H1 (cell line): ENCODE data around the gene RALGAPA1. TPM values are rescaled to one million over a fixed set of nuclear protein-coding genes. Genes with fewer than 3 reads are reported as not detected.

Experiments used
- CTCF ChIA-PET: fragments of 300-600 bp; sonication (Branson Sonifier 250); formaldehyde crosslinking; loops from one replicate; lab custom pipeline; 2021; ENCODE audit not compliant: partially characterized antibody; lab: Charles Lee
- POLR2A ChIA-PET: fragments of 300-600 bp; sonication (Branson Sonifier 250); formaldehyde crosslinking; loops from one replicate; lab custom pipeline; 2021; ENCODE audit warnings: inconsistent platforms; ENCODE audit not compliant: partially characterized antibody; lab: Charles Lee
- DNase-seq, 2 experiments: peaks; one replicate each; pipeline versions ENCODE4 v3.0.0 to v3.0.0-alpha.2; 2010 to 2022; ENCODE audit warnings: low spot score in 2 of 2, low read depth in 1 of 2, mixed read lengths in 1 of 2
- FAIRE-seq: peaks from 2 replicates; lab custom pipeline; 2011; peaks lifted over from hg19 to GRCh38; lab: Jason Lieb, UNC
- H2AFZ ChIP-seq: 2 replicates; pipeline ENCODE4 v1.8.1; 2012; ENCODE audit warnings: low read length, inconsistent platforms
- H2AK5ac ChIP-seq: 2 replicates; pipeline ENCODE4 v1.6.1; 2013; ENCODE audit warnings: low read depth, low read length
- H2BK120ac ChIP-seq: replicated peaks from 2 replicates; pipeline ENCODE3; 2013; ENCODE audit warnings: low read depth, low read length, inconsistent platforms
- H2BK12ac ChIP-seq: 2 replicates; pipeline ENCODE4 v1.6.1; 2013; ENCODE audit warnings: low read depth, low read length
- H2BK15ac ChIP-seq: 2 replicates; pipeline ENCODE4 v1.6.1; 2013; ENCODE audit warnings: low read length
- H2BK20ac ChIP-seq: 2 replicates; pipeline ENCODE4 v1.6.1; 2013; ENCODE audit warnings: low read length
- H2BK5ac ChIP-seq: 2 replicates; pipeline ENCODE4 v1.6.1; 2013; ENCODE audit warnings: low read depth, low read length
- H3K14ac ChIP-seq: 2 replicates; pipeline ENCODE4 v1.6.1; 2013; ENCODE audit warnings: inconsistent platforms; ENCODE audit not compliant: insufficient read length
- H3K18ac ChIP-seq: 2 replicates; pipeline ENCODE4 v1.6.1; 2013; ENCODE audit warnings: low read length; ENCODE audit errors: extremely low read depth
- H3K23ac ChIP-seq: 2 replicates; pipeline ENCODE4 v1.6.1; 2013; ENCODE audit warnings: inconsistent platforms; ENCODE audit not compliant: insufficient read length
- H3K23me2 ChIP-seq: 2 replicates; pipeline ENCODE4 v1.6.1; 2013; ENCODE audit warnings: low read depth, low read length
- H3K27ac ChIP-seq: 2 replicates; pipeline ENCODE4 v1.6.1; 2011; ENCODE audit warnings: low read depth, low read length, inconsistent platforms
- H3K27me3 ChIP-seq, 4 experiments: replicated peaks in 1 of 4; 1 replicate in 1 of 4; 2 replicates in 3 of 4; pipeline versions ENCODE4 v1.6.1 to v1.8.1; 2011 to 2013; ENCODE audit warnings: low read length in 3 of 4, mild to moderate bottlenecking in 3 of 4, inconsistent platforms in 2 of 4, mixed read lengths in 2 of 4, moderate library complexity in 1 of 4; ENCODE audit not compliant: control insufficient read depth in 3 of 4, insufficient read depth in 3 of 4; ENCODE audit errors: extremely low read depth in 1 of 4
- H3K36me3 ChIP-seq, 4 experiments: 2 replicates each; pipeline versions ENCODE4 v1.6.1 to v1.8.1; 2011 to 2013; ENCODE audit warnings: mild to moderate bottlenecking in 4 of 4, low read length in 3 of 4, moderate library complexity in 2 of 4, control low read depth in 1 of 4, inconsistent platforms in 1 of 4; ENCODE audit not compliant: insufficient read depth in 4 of 4, control insufficient read depth in 2 of 4
- H3K4ac ChIP-seq: replicated peaks from 2 replicates; pipeline ENCODE3; 2013; ENCODE audit warnings: low read length, low read depth, mixed read lengths, inconsistent platforms; ENCODE audit not compliant: insufficient read length
- H3K4me1 ChIP-seq, 4 experiments: replicated peaks in 1 of 4; 1 replicate in 1 of 4; 2 replicates in 3 of 4; pipeline versions ENCODE4 v1.6.1 to v1.8.1; 2011 to 2013; ENCODE audit warnings: low read length in 3 of 4, inconsistent platforms in 2 of 4, mixed read lengths in 1 of 4; ENCODE audit not compliant: insufficient read depth in 4 of 4, control insufficient read depth in 3 of 4
- H3K4me2 ChIP-seq, 2 experiments: 2 replicates each; pipeline versions ENCODE4 v1.6.1 to v1.8.1; 2011 to 2013; ENCODE audit warnings: low read depth in 2 of 2, low read length in 2 of 2, control low read depth in 1 of 2, inconsistent platforms in 1 of 2, mild to moderate bottlenecking in 1 of 2; ENCODE audit not compliant: insufficient read depth in 1 of 2
- H3K4me3 ChIP-seq, 4 experiments: fragments of 200-600, 300-600 bp in 1 of 4; sonication (generic), shearing (Covaris generic), sonication (Bioruptor Twin) in 1 of 4; 2 replicates each; pipeline versions ENCODE4 v1.5.1 to v1.8.1; 2011 to 2016; ENCODE audit warnings: low read length in 4 of 4, low read depth in 3 of 4, control low read depth in 2 of 4, inconsistent platforms in 2 of 4, mild to moderate bottlenecking in 2 of 4, mixed read lengths in 1 of 4, moderate library complexity in 1 of 4; ENCODE audit not compliant: insufficient read depth in 2 of 4; ENCODE audit errors: extremely low read depth in 1 of 4
- H3K56ac ChIP-seq: replicated peaks from 2 replicates; pipeline ENCODE3; 2013; ENCODE audit warnings: low read depth, mild to moderate bottlenecking, mixed read lengths, low read length, inconsistent platforms; ENCODE audit not compliant: insufficient read length
- H3K79me1 ChIP-seq: 2 replicates; pipeline ENCODE4 v1.6.1; 2013; ENCODE audit warnings: low read depth, low read length, control low read depth
- H3K79me2 ChIP-seq, 2 experiments: 2 replicates each; pipeline versions ENCODE4 v1.6.1 to v1.8.1; 2012 to 2013; ENCODE audit warnings: low read length in 2 of 2, mild to moderate bottlenecking in 2 of 2, inconsistent platforms in 1 of 2; ENCODE audit not compliant: insufficient read depth in 2 of 2, control insufficient read depth in 1 of 2
- H3K9ac ChIP-seq, 4 experiments: replicated peaks in 1 of 4; 1 replicate in 1 of 4; 2 replicates in 3 of 4; pipeline versions ENCODE4 v1.6.1 to v1.8.1; 2011 to 2013; ENCODE audit warnings: low read depth in 3 of 4, low read length in 3 of 4, control low read depth in 2 of 4, mild to moderate bottlenecking in 2 of 4, moderate library complexity in 2 of 4, inconsistent platforms in 1 of 4; ENCODE audit errors: extremely low read depth in 1 of 4
- H3K9me3 ChIP-seq, 2 experiments: 2 replicates each; pipeline versions ENCODE4 v1.6.1 to v1.8.1; 2012 to 2013; ENCODE audit warnings: mild to moderate bottlenecking in 2 of 2, moderate library complexity in 2 of 2, control low read depth in 1 of 2, inconsistent platforms in 1 of 2, low read depth in 1 of 2, low read length in 1 of 2, mixed read lengths in 1 of 2; ENCODE audit not compliant: insufficient read depth in 2 of 2
- H4K20me1 ChIP-seq, 2 experiments: replicated peaks in 1 of 2; 2 replicates each; pipeline versions ENCODE3 to v1.8.1; 2011 to 2013; ENCODE audit warnings: inconsistent platforms in 2 of 2, low read length in 2 of 2, mild to moderate bottlenecking in 1 of 2; ENCODE audit not compliant: insufficient read depth in 2 of 2, control insufficient read depth in 1 of 2
- H4K5ac ChIP-seq: 2 replicates; pipeline ENCODE4 v1.6.1; 2013; ENCODE audit warnings: low read length, low read depth, mixed read lengths, inconsistent platforms; ENCODE audit not compliant: insufficient read length
- H4K8ac ChIP-seq: 2 replicates; pipeline ENCODE4 v1.8.0; 2013; ENCODE audit warnings: mild to moderate bottlenecking, moderate library complexity, low read length, inconsistent platforms; ENCODE audit not compliant: insufficient read depth; ENCODE audit errors: extremely low read depth
- H4K91ac ChIP-seq: replicated peaks from 2 replicates; pipeline ENCODE3; 2013; ENCODE audit warnings: low read length, mixed read lengths, inconsistent platforms; ENCODE audit not compliant: insufficient read length
- BACH1 ChIP-seq: IDR thresholded peaks from 2 replicates; pipeline ENCODE4 v1.6.1; 2012; ENCODE audit warnings: low read length, improper control_type of control experiment
- BCL11A ChIP-seq, 2 experiments: IDR thresholded peaks; one replicate each; pipeline ENCODE4 v1.6.1; 2011; ENCODE audit warnings: low read depth in 2 of 2, low read length in 2 of 2, mild to moderate bottlenecking in 2 of 2
- CBX8 ChIP-seq: fragments of 300-800, 300-1000 bp; sonication (generic); IDR thresholded peaks from 2 replicates; pipeline ENCODE4 v1.7.1; 2016; ENCODE audit warnings: low read depth, low read length, borderline replicate concordance
- EP300 ChIP-seq, 2 experiments: IDR thresholded peaks; 1 replicate in 1 of 2; 2 replicates in 1 of 2; pipeline ENCODE4 v1.6.1; 2011 to 2012; ENCODE audit warnings: low read depth in 2 of 2, low read length in 2 of 2, mild to moderate bottlenecking in 2 of 2, borderline replicate concordance in 1 of 2, inconsistent platforms in 1 of 2, moderate library complexity in 1 of 2
- EZH2 ChIP-seq: fragments of 200-600 bp; sonication (generic); IDR thresholded peaks from 2 replicates; pipeline ENCODE4 v1.7.1; 2012; ENCODE audit warnings: low read depth, mild to moderate bottlenecking, moderate library complexity, low read length, inconsistent platforms; ENCODE audit not compliant: severe bottlenecking
- GTF2F1 ChIP-seq: IDR thresholded peaks from 2 replicates; pipeline ENCODE4 v1.6.1; 2012; ENCODE audit warnings: low read depth, low read length, improper control_type of control experiment, borderline replicate concordance
- JUN ChIP-seq: IDR thresholded peaks from 2 replicates; pipeline ENCODE4 v1.6.1; 2011; ENCODE audit warnings: low read depth, mild to moderate bottlenecking, improper control_type of control experiment, low read length
- MAFK ChIP-seq: IDR thresholded peaks from 2 replicates; pipeline ENCODE4 v1.6.1; 2012; ENCODE audit warnings: low read depth, mild to moderate bottlenecking, improper control_type of control experiment, low read length
- POLR2A ChIP-seq, 2 experiments: IDR thresholded peaks; 1 replicate in 1 of 2; 2 replicates in 1 of 2; pipeline ENCODE4 v1.6.1; 2011; ENCODE audit warnings: low read depth in 2 of 2, low read length in 2 of 2, mild to moderate bottlenecking in 2 of 2; ENCODE audit errors: control extremely low read depth in 1 of 2
- POU5F1 ChIP-seq: IDR thresholded peaks from 2 replicates; pipeline ENCODE4 v1.6.1; 2011; ENCODE audit warnings: low read depth, mild to moderate bottlenecking, low read length, moderate library complexity
- RFX5 ChIP-seq: IDR thresholded peaks from 2 replicates; pipeline ENCODE4 v1.6.1; 2011; ENCODE audit warnings: low read depth, low read length, improper control_type of control experiment, borderline replicate concordance
- SIN3A ChIP-seq, 2 experiments: IDR thresholded peaks in 1 of 2; conservative IDR thresholded peaks in 1 of 2; 2 replicates each; pipeline ENCODE4 v1.6.1; 2011 to 2012; ENCODE audit warnings: low read length in 2 of 2, improper control_type of control experiment in 1 of 2, low read depth in 1 of 2, mild to moderate bottlenecking in 1 of 2
- SRF ChIP-seq: IDR thresholded peaks from 2 replicates; pipeline ENCODE4 v1.6.1; 2011; ENCODE audit warnings: mild to moderate bottlenecking, low read depth, low read length, moderate library complexity
- ZNF274 ChIP-seq: IDR thresholded peaks from 2 replicates; pipeline ENCODE4 v1.7.0; 2012; ENCODE audit warnings: low read length, borderline replicate concordance; ENCODE audit errors: extremely low read depth
- WGBS, 2 experiments: shearing (Covaris generic) in 1 of 2; methylation state at CpG; one replicate each; pipeline versions ENCODE4 v1.1.6 to v1.1.7; 2013 to 2015; ENCODE audit warnings: low lambda C conversion rate in 2 of 2, mixed read lengths in 2 of 2, inconsistent platforms in 1 of 2, low coverage in 1 of 2, missing lambda C conversion rate in 1 of 2; ENCODE audit not compliant: insufficient replicate concordance in 2 of 2, insufficient coverage in 1 of 2, insufficient read length in 1 of 2; ENCODE audit errors: extremely low coverage in 1 of 2, missing lambda C conversion rate in 1 of 2; 5-methylcytosine and 5-hydroxymethylcytosine counted together
- polyA plus RNA-seq, 7 experiments: library from polyadenylated mRNA; depleted of rRNA in 3 of 7; stranded (reverse) in 5 of 7; unstranded in 2 of 7; fragments of >200 nt in 5 of 7; fragments of 200-250 nt in 2 of 7; gene quantifications; 1 replicate in 5 of 7; 2 replicates in 1 of 7; 4 replicates in 1 of 7; pipeline versions ENCODE4 v1.2.1 to v1.2.3, GENCODE V29; 2011 to 2013; ENCODE audit warnings: missing spikeins in 2 of 7, mixed read lengths in 2 of 7
- total RNA-seq: library from RNA; stranded (reverse); fragmentation: NEBNext Ultra II Directional; extraction: Animal tissue kit (Norgen Biotek cat#: 25700); gene quantifications from 2 replicates; pipeline ENCODE4 v1.2.1, GENCODE V29; 2021
- TF ChIP-seq, protein P1 (sequence below): IDR thresholded peaks from 2 replicates; pipeline ENCODE4 v1.6.1; 2012; ENCODE audit warnings: inconsistent platforms

The RALGAPA1 gene
- total and polyA plus RNA-seq, 2 of the 8 experiments (the other 6 are each of a cell fraction or from before 2014, with no cell fraction given): 4.2 to 26.7 TPM

GRCh38 chr14:35539969-35540368 lies 269.1 kb downstream of the RALGAPA1 start:
- peaks cover 3 to 6% of the 10 kb centered on the region in 2 experiments for H4K20me1 ChIP-seq
- H3K4ac ChIP-seq: no peak overlapping the region
- H4K8ac ChIP-seq: no peak overlapping the region
- H2AFZ ChIP-seq: no peak overlapping the region
- no peak overlapping the region for H3K27ac ChIP-seq
- H3K4me1 ChIP-seq: peaks cover 0 to 2% (median under 1%) of the 10 kb centered on the region in 4 experiments; a peak in 4 of 7 replicates
- H2BK12ac ChIP-seq: no peak overlapping the region
- H3K14ac ChIP-seq: no peak overlapping the region
- no peak for FAIRE-seq
- no peaks in the 10 kb centered on the region for H3K79me1 ChIP-seq
- H3K56ac ChIP-seq: no peak overlapping the region
- no peak for DNase-seq
- H3K9ac ChIP-seq: no peak overlapping the region
- H3K4me3 ChIP-seq: no peak overlapping the region
- H2BK15ac ChIP-seq: no peak overlapping the region
- no peak overlapping the region for H2BK120ac ChIP-seq
- no peaks in the 10 kb centered on the region for H3K36me3 ChIP-seq
- no peaks in the 10 kb centered on the region for H3K79me2 ChIP-seq
- POLR2A ChIA-PET: no interaction called here
- no peak overlapping the region for H3K23ac ChIP-seq
- 77% methylated on average over 2 of the region's 2 CpGs; no CpG with 5 or more reads in 1 of the 2 experiments for WGBS, 2 experiments
- H2AK5ac ChIP-seq: no peak overlapping the region
- no peak overlapping the region for H4K91ac ChIP-seq
- no peaks in the 10 kb centered on the region for H3K9me3 ChIP-seq
- H2BK20ac ChIP-seq: no peak overlapping the region
- no peak overlapping the region for H3K4me2 ChIP-seq
- H3K27me3 ChIP-seq: peaks cover 5 to 20% (median 15%) of the 10 kb centered on the region in 4 experiments
- no peak overlapping the region for H2BK5ac ChIP-seq
- H3K18ac ChIP-seq: no peak overlapping the region
- H3K23me2 ChIP-seq: peaks cover 6% of the 10 kb centered on the region; the same call in 1 of the 2 replicates
- H4K5ac ChIP-seq: no peak overlapping the region
- CTCF ChIA-PET: no interaction called here
- TF ChIP-seq RFX5 (no peak), GTF2F1 (no peak), BCL11A (IDR thresholded peaks at IDR 0.05; ENCODE audit: low read depth in 2 of 2, low read length in 2 of 2) (no peak), BACH1 (no peak), JUN (no peak), POLR2A (IDR thresholded peaks at IDR 0.05; ENCODE audit: control extremely low read depth in 1 of 2, low read depth in 2 of 2, low read length in 2 of 2) (no peak), CBX8 (no peak), MAFK (no peak), ZNF274 (no peak), EP300 (IDR thresholded peaks at IDR 0.05; ENCODE audit: borderline replicate concordance in 1 of 2, low read depth in 2 of 2, low read length in 2 of 2) (no peak), SIN3A (conservative IDR thresholded peaks at IDR 0.05 in 1 of 2, IDR thresholded peaks at IDR 0.05 in 1 of 2; ENCODE audit: low read depth in 1 of 2, low read length in 2 of 2) (no peak), POU5F1 (no peak), SRF (no peak), EZH2 (no peak)
- TF ChIP-seq, protein P1, sequence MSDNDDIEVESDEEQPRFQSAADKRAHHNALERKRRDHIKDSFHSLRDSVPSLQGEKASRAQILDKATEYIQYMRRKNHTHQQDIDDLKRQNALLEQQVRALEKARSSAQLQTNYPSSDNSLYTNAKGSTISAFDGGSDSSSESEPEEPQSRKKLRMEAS: no peak
